Activated CD8-positive, alpha-beta T cell treated with anti-CD3 and anti-CD28 coated beads for 36 hours (primary cell): ENCODE results near the gene SLC24A5. TPM values are rescaled to one million over a fixed set of nuclear protein-coding genes. Genes with fewer than 3 reads are reported as not detected.
A peak's percentile ranks its signal among the peaks of the same experiment; 100 is the strongest.

Experiments
- ATAC-seq: fragments of 200-7000 bp; cut with Tn5 transposase; one replicate; pipeline ENCODE4 v1.10.0; 2021; ENCODE audit warnings: mild to moderate bottlenecking, moderate library complexity
- CTCF ChIA-PET: fragments of 350-600 bp; sonication (Branson Sonifier 250); formaldehyde crosslinking; loops from one replicate; lab custom pipeline; 2021; ENCODE audit warnings: antibody characterized with exemption; lab: Charles Lee
- POLR2A ChIA-PET: fragments of 350-600 bp; sonication (Branson Sonifier 250); formaldehyde crosslinking; loops from one replicate; lab custom pipeline; 2021; ENCODE audit warnings: antibody characterized with exemption; lab: Charles Lee
- DNase-seq: peaks from one replicate; pipeline ENCODE4 v3.0.0-alpha.2; 2020
- H3K27ac Mint-ChIP-seq: one replicate; pipeline ENCODE4 v1.8.0; 2021; ENCODE audit warnings: mild to moderate bottlenecking, mixed read lengths
- H3K27me3 Mint-ChIP-seq: one replicate; pipeline ENCODE4 v1.8.0; 2021; ENCODE audit warnings: mixed read lengths
- H3K36me3 Mint-ChIP-seq: one replicate; pipeline ENCODE4 v1.8.0; 2021; ENCODE audit warnings: low read depth, mixed read lengths
- H3K4me1 Mint-ChIP-seq: one replicate; pipeline ENCODE4 v1.8.0; 2021; ENCODE audit warnings: low read depth, mixed read lengths
- H3K4me3 Mint-ChIP-seq: one replicate; pipeline ENCODE4 v1.8.0; 2021; ENCODE audit warnings: mild to moderate bottlenecking, moderate library complexity, mixed read lengths
- H3K9me3 Mint-ChIP-seq: one replicate; pipeline ENCODE4 v1.8.0; 2021; ENCODE audit warnings: mixed read lengths
- intact Hi-C: fragments of 100-400 bp; cut with micrococcal nuclease; formaldehyde crosslinking; loops from one replicate; pipeline ENCODE4 v1.10.0; 2022
- total RNA-seq, 2 experiments: library from RNA; stranded (reverse); gene quantifications; one replicate each; pipeline ENCODE4 v1.2.3, GENCODE V29; 2021
- TF ChIP-seq, protein P1 (sequence below): fragments of 200-600 bp; IDR thresholded peaks from one replicate; pipeline ENCODE4 v1.8.0; 2022; ENCODE audit warnings: antibody characterized with exemption, mild to moderate bottlenecking

Gene SLC24A5
- total RNA-seq, 2 experiments from 2014 or later, result not detected

DNA sequence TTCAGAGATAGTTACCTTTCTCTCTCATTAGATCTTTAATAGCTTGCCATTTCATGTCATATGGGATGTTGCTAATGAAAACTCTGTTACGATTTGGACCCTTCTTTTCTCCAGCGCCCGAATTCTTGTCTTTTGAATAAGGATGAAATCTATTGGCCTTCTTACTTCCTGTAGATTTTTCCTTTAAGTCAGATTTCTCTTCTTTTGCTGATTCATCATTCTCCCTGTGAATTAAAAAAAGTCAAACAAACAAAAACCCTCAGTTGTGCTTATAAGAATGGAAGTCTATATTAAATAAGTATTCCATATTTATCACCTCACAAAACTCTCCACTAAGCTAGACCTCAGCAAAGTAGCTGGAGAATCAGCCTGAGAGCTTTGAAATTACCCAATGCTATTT is 47.8 kb downstream of the SLC24A5 start:
- intact Hi-C loops, result no loop called here
- no peak for DNase-seq
- H3K4me3 Mint-ChIP-seq, result no peak overlapping the region
- ATAC-seq, result no peak
- H3K36me3 Mint-ChIP-seq, result peaks cover 22% of the 10 kb centered on the region
- no peaks in the 10 kb centered on the region for H3K27me3 Mint-ChIP-seq
- ChIA-PET POLR2A (no interaction called here), CTCF (interaction anchor here (1.7 kb wide), 1 partner anchor 10 kb away, joined by 5 read pairs; the partner anchor contains the start of gene MYEF2)
- H3K9me3 Mint-ChIP-seq, result peaks cover 10% of the 10 kb centered on the region
- TF ChIP-seq, protein P1, sequence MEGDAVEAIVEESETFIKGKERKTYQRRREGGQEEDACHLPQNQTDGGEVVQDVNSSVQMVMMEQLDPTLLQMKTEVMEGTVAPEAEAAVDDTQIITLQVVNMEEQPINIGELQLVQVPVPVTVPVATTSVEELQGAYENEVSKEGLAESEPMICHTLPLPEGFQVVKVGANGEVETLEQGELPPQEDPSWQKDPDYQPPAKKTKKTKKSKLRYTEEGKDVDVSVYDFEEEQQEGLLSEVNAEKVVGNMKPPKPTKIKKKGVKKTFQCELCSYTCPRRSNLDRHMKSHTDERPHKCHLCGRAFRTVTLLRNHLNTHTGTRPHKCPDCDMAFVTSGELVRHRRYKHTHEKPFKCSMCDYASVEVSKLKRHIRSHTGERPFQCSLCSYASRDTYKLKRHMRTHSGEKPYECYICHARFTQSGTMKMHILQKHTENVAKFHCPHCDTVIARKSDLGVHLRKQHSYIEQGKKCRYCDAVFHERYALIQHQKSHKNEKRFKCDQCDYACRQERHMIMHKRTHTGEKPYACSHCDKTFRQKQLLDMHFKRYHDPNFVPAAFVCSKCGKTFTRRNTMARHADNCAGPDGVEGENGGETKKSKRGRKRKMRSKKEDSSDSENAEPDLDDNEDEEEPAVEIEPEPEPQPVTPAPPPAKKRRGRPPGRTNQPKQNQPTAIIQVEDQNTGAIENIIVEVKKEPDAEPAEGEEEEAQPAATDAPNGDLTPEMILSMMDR, result no peak
- peaks cover 6% of the 10 kb centered on the region for H3K4me1 Mint-ChIP-seq
- no peak overlapping the region for H3K27ac Mint-ChIP-seq

DNA sequence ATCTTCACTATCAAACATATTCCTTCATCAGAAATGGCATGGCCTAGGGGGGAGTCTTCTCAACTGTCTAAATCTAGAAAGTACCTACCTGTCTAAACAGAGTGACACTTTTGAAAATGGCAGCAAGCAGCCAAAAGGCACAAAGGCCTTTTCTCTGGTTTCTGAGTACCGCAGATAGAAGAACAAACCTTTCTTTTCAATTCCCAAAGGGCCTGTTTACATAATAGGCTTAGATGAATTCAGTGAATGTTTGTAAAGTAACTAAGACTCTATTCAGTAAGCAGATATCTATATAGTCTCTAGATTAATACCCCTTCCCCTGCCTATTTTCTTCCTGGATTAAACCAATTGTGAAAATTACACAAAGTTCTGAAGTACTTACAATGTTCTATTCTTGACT is 50.2 kb downstream of the SLC24A5 start:
- no peaks in the 10 kb centered on the region for H3K27me3 Mint-ChIP-seq
- CTCF ChIA-PET, result no interaction called here

DNA sequence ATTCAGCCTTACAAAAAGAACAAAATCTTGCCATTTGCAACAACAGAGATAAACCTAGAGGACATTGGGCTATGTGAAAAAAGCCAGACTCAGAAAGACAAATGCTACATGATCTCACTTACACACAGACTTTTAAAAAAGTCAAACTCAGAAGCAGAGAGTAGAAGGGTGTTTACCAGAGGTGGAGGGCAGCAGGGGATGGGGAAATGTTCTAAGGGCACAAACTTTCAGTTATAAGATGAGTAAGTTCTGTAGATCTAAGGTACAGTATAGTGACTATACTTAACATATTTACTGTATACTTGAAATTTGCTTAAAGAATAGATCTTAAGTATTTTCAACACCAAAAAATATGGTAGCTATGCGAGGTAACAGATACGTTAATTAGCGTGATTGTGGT is 54.3 kb downstream of the SLC24A5 start:
- no peak overlapping the region for H3K4me3 Mint-ChIP-seq
- ChIA-PET CTCF (no interaction called here), POLR2A (no interaction called here)
- peaks cover 13% of the 10 kb centered on the region for H3K36me3 Mint-ChIP-seq
- ATAC-seq, result no peak
- no peak overlapping the region for H3K27ac Mint-ChIP-seq
- DNase-seq, result no peak
- H3K4me1 Mint-ChIP-seq, result peaks cover 29% of the 10 kb centered on the region
- TF ChIP-seq, protein P1, result no peak
- intact Hi-C loops, result no loop called here
- H3K9me3 Mint-ChIP-seq, result peaks cover 10% of the 10 kb centered on the region
- no peaks in the 10 kb centered on the region for H3K27me3 Mint-ChIP-seq

More for the DNA sequence above, 50.2 kb downstream of the SLC24A5 start:
- TF ChIP-seq, protein P1, result no peak
- POLR2A ChIA-PET, result no interaction called here
- intact Hi-C loops, result no loop called here
- Mint-ChIP-seq H3K36me3 (peaks cover 28% of the 10 kb centered on the region), H3K9me3 (peaks cover 10% of the 10 kb centered on the region), H3K27ac (no peak overlapping the region), H3K4me1 (peaks cover 17% of the 10 kb centered on the region), H3K4me3 (no peak overlapping the region)
- DNase-seq (no peak), ATAC-seq (no peak)

DNA sequence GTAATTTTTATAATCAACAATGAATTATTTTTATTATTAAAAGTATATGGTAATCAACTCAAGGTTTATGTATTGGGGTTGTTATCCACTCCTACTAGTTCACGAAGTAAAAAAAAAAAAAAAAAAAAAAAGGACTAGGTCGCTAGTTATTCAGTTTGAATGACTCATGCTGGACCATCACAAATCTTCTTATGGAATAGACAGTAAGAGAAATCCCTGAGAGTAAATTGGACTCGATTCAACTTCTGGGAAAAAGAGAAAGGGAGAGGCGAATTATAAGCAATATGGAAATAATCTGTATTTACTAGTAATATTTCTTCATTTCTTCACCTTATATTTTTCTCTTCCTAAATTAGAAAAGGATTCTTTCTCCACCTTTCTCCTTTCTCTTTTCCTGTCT is 55.3 kb downstream of the SLC24A5 start:
- Mint-ChIP-seq H3K27me3 (peaks cover 3% of the 10 kb centered on the region), H3K9me3 (peaks cover 10% of the 10 kb centered on the region), H3K4me3 (no peak overlapping the region), H3K36me3 (peaks cover 13% of the 10 kb centered on the region), H3K27ac (no peak overlapping the region), H3K4me1 (peaks cover 29% of the 10 kb centered on the region)
- ChIA-PET POLR2A (no interaction called here), CTCF (no interaction called here)
- ATAC-seq (no peak), DNase-seq (no peak)
- TF ChIP-seq, protein P1, result no peak
- intact Hi-C loops, result no loop called here

GRCh38 chr15:48176957-48177356 is 56.2 kb downstream of the SLC24A5 start:
- ATAC-seq (no peak), DNase-seq (no peak)
- TF ChIP-seq, protein P1, result no peak
- intact Hi-C loops, result no loop called here
- peaks cover 13% of the 10 kb centered on the region for H3K36me3 Mint-ChIP-seq
- peaks cover 6% of the 10 kb centered on the region for H3K27me3 Mint-ChIP-seq
- peaks cover 9% of the 10 kb centered on the region for H3K9me3 Mint-ChIP-seq
- POLR2A ChIA-PET, result no interaction called here
- H3K4me3 Mint-ChIP-seq, result peak overlapping the region; percentile 85
- H3K4me1 Mint-ChIP-seq, result peaks cover 29% of the 10 kb centered on the region
- H3K27ac Mint-ChIP-seq, result no peak overlapping the region
- CTCF ChIA-PET, result interaction anchor here (0.8 to 2.8 kb wide), 2 partner anchors 9 to 109 kb away, joined by 3 to 5 read pairs; no protein-coding TSS in a partner anchor
